Measurements from ENCODE around the gene MPDZ. TPM values are rescaled to one million over a fixed set of nuclear protein-coding genes. Genes with fewer than 3 reads are reported as not detected.

Gene MPDZ
- total RNA-seq, 1 donor from 2014 or later, result 70.7 TPM

- TF ChIP-seq CTCF (IDR thresholded peaks at IDR 0.05; ENCODE audit: borderline replicate concordance), result no peak
Observed at GRCh38 chr9:13295556-13295955, 16.1 kb upstream of the MPDZ start.

GRCh38 chr9:13292782-13293181 lies 13.3 kb upstream of the MPDZ start:
- Histone ChIP-seq H3K4me1 (peaks cover 13% of the 10 kb centered on the region), H3K27me3 (ENCODE audit: low read depth) (no peaks in the 10 kb centered on the region), H3K9me3 (replicated peaks) (no peaks in the 10 kb centered on the region), H3K4me3 (no peak overlapping the region), H3K27ac (replicated peaks) (no peak overlapping the region), H3K36me3 (no peaks in the 10 kb centered on the region)
- no peak for TF ChIP-seq CTCF (IDR thresholded peaks at IDR 0.05; ENCODE audit: borderline replicate concordance)
- intact Hi-C loops (cut with micrococcal nuclease), result no loop called here
- no peak for DNase-seq

More at GRCh38 chr9:13295556-13295955, 16.1 kb upstream of the MPDZ start:
- H3K27ac ChIP-seq (replicated peaks), result no peak overlapping the region
- DNase-seq, result no peak
- H3K27me3 ChIP-seq (ENCODE audit: low read depth), result no peaks in the 10 kb centered on the region
- intact Hi-C loops (cut with micrococcal nuclease), result no loop called here
- no peak overlapping the region for H3K4me3 ChIP-seq
- H3K36me3 ChIP-seq, result no peaks in the 10 kb centered on the region
- peaks cover 13% of the 10 kb centered on the region for H3K4me1 ChIP-seq
- no peaks in the 10 kb centered on the region for H3K9me3 ChIP-seq (replicated peaks)

GRCh38 chr9:13292158-13292557 lies 12.7 kb upstream of the MPDZ start:
- Histone ChIP-seq H3K36me3 (no peaks in the 10 kb centered on the region), H3K27ac (replicated peaks) (no peak overlapping the region), H3K4me3 (no peak overlapping the region), H3K9me3 (replicated peaks) (no peaks in the 10 kb centered on the region), H3K27me3 (ENCODE audit: low read depth) (no peaks in the 10 kb centered on the region), H3K4me1 (peaks cover 13% of the 10 kb centered on the region)
- no peak for DNase-seq
- intact Hi-C loops (cut with micrococcal nuclease), result no loop called here
- no peak for TF ChIP-seq CTCF (IDR thresholded peaks at IDR 0.05; ENCODE audit: borderline replicate concordance)

- Histone ChIP-seq H3K27me3 (ENCODE audit: low read depth) (no peaks in the 10 kb centered on the region), H3K4me3 (no peak overlapping the region), H3K9me3 (replicated peaks) (no peaks in the 10 kb centered on the region), H3K27ac (replicated peaks) (no peak overlapping the region), H3K36me3 (no peaks in the 10 kb centered on the region), H3K4me1 (peaks cover 13% of the 10 kb centered on the region)
- TF ChIP-seq CTCF (IDR thresholded peaks at IDR 0.05; ENCODE audit: borderline replicate concordance), result no peak
- intact Hi-C loops (cut with micrococcal nuclease), result loop anchor here (2.0 kb wide), 1 partner anchor 57 kb away; no protein-coding TSS in a partner anchor
- DNase-seq, result no peak
Observed at GRCh38 chr9:13291718-13292117, 12.2 kb upstream of the MPDZ start.

GRCh38 chr9:13284011-13284410 lies 4.5 kb upstream of the MPDZ start:
- Histone ChIP-seq H3K27me3 (ENCODE audit: low read depth) (no peaks in the 10 kb centered on the region), H3K36me3 (no peaks in the 10 kb centered on the region), H3K4me3 (no peak overlapping the region), H3K27ac (replicated peaks) (no peak overlapping the region), H3K4me1 (peaks cover 9% of the 10 kb centered on the region), H3K9me3 (replicated peaks) (no peaks in the 10 kb centered on the region)
- no peak for DNase-seq
- intact Hi-C loops (cut with micrococcal nuclease), result no loop called here
- no peak for TF ChIP-seq CTCF (IDR thresholded peaks at IDR 0.05; ENCODE audit: borderline replicate concordance)

GRCh38 chr9:13282998-13283397 lies 3.5 kb upstream of the MPDZ start:
- DNase-seq, result no peak
- H3K27ac ChIP-seq (replicated peaks), result no peak overlapping the region
- no peaks in the 10 kb centered on the region for H3K27me3 ChIP-seq (ENCODE audit: low read depth)
- no peaks in the 10 kb centered on the region for H3K9me3 ChIP-seq (replicated peaks)
- TF ChIP-seq CTCF (IDR thresholded peaks at IDR 0.05; ENCODE audit: borderline replicate concordance), result no peak
- H3K4me3 ChIP-seq, result no peak overlapping the region
- intact Hi-C loops (cut with micrococcal nuclease), result no loop called here
- H3K36me3 ChIP-seq, result no peaks in the 10 kb centered on the region
- peaks cover 18% of the 10 kb centered on the region for H3K4me1 ChIP-seq

All from left ventricle myocardium inferior (tissue), 1 donor.